PC-3 (cell line): ENCODE measurements around the gene TUBG2. TPM values are rescaled to one million over a fixed set of nuclear protein-coding genes. Genes with fewer than 3 reads are reported as not detected.
"Not testable (repeated sequence)": the region's sequence is repeated elsewhere in the genome, so short reads cannot be mapped to it uniquely, and the experiment has no call there.

Source experiments
- ATAC-seq: fragments of 200-7000 bp; cut with Tn5 transposase; 2 replicates; pipeline ENCODE4 v1.9.1; 2020; ENCODE audit warnings: mild to moderate bottlenecking, moderate library complexity
- Bru-seq: library from RNA; stranded (reverse); fragments of 400-500 nt; gene quantifications from one replicate; lab custom pipeline; 2021; lab: Mats Ljungman, UMichigan
- BruChase-seq, 2 experiments: library from RNA; stranded (reverse); fragments of 400-500 nt; gene quantifications; one replicate each; lab custom pipeline; 2021; lab: Mats Ljungman, UMichigan
- BruUV-seq: library from RNA; stranded (reverse); fragments of 400-500 nt; replicated peaks from 2 replicates; lab custom pipeline; 2021; lab: Mats Ljungman, UMichigan
- CTCF ChIA-PET: fragments of 300-600 bp; sonication (Branson Sonifier 250); formaldehyde crosslinking; loops from one replicate; lab custom pipeline; 2022; ENCODE audit warnings: antibody characterized with exemption; lab: Charles Lee
- POLR2A ChIA-PET: fragments of 300-600 bp; sonication (Branson Sonifier 250); formaldehyde crosslinking; loops from one replicate; lab custom pipeline; 2022; ENCODE audit warnings: antibody characterized with exemption; ENCODE audit not compliant: unreplicated experiment; lab: Charles Lee
- DNase-seq: peaks from one replicate; pipeline ENCODE4 v3.0.0-alpha.2; 2015
- H2AFZ ChIP-seq: fragments of 300-600 bp; sonication (generic); 2 replicates; pipeline ENCODE4 v1.6.0; 2016; ENCODE audit warnings: antibody characterized with exemption, low read length
- H3F3A ChIP-seq: fragments of 300-600 bp; sonication (generic); one replicate; pipeline ENCODE4 v1.6.0; 2017; ENCODE audit warnings: antibody characterized with exemption, low read length, control low read depth, mild to moderate bottlenecking; ENCODE audit not compliant: unreplicated experiment
- H3K27ac ChIP-seq: fragments of 300-600 bp; sonication (generic); 2 replicates; pipeline ENCODE4 v1.5.1; 2016; ENCODE audit warnings: mild to moderate bottlenecking, low read length
- H3K27me3 ChIP-seq: fragments of 300-600 bp; sonication (generic); 2 replicates; pipeline ENCODE4 v1.6.1; 2016; ENCODE audit warnings: low read length, mixed read lengths
- H3K36me3 ChIP-seq: fragments of 300-600 bp; sonication (generic); 2 replicates; pipeline ENCODE4 v1.6.1; 2016; ENCODE audit warnings: low read depth, mixed run types, low read length, mixed read lengths
- H3K4me1 ChIP-seq: fragments of 300-600 bp; sonication (generic); 2 replicates; pipeline ENCODE4 v1.5.1; 2016; ENCODE audit warnings: low read length; ENCODE audit not compliant: insufficient read depth
- H3K4me2 ChIP-seq: fragments of 300-600 bp; sonication (generic); 2 replicates; pipeline ENCODE4 v1.6.0; 2016; ENCODE audit warnings: low read length
- H3K4me3 ChIP-seq: fragments of 300-600 bp; sonication (generic); 2 replicates; pipeline ENCODE4 v1.5.1; 2016; ENCODE audit warnings: mild to moderate bottlenecking, low read length, mixed read lengths
- H3K79me2 ChIP-seq: fragments of 300-600 bp; sonication (generic); 2 replicates; pipeline ENCODE4 v1.6.1; 2017; ENCODE audit warnings: low read length, mixed read lengths
- H3K9ac ChIP-seq: fragments of 300-600 bp; sonication (generic); 2 replicates; pipeline ENCODE4 v1.6.0; 2016; ENCODE audit warnings: mild to moderate bottlenecking, low read length
- H3K9me2 ChIP-seq: fragments of 300-600 bp; sonication (generic); replicated peaks from 2 replicates; pipeline ENCODE4 v1.6.1; 2016; ENCODE audit warnings: mixed run types, low read length, mixed read lengths
- H3K9me3 ChIP-seq: fragments of 300-600 bp; sonication (generic); 2 replicates; pipeline ENCODE4 v1.6.1; 2016; ENCODE audit warnings: low read length, mixed read lengths
- H4K20me1 ChIP-seq: fragments of 300-600 bp; sonication (generic); 2 replicates; pipeline ENCODE4 v1.6.1; 2016; ENCODE audit warnings: low read length, mixed read lengths
- CTCF ChIP-seq: fragments of 300-600 bp; sonication (generic); conservative IDR thresholded peaks from 2 replicates; pipeline ENCODE4 v1.5.1; 2017; ENCODE audit warnings: antibody characterized with exemption, low read depth, mild to moderate bottlenecking, low read length
- EZH2 ChIP-seq: fragments of 300-600 bp; sonication (generic); IDR thresholded peaks from one replicate; pipeline ENCODE4 v1.6.1; 2017; ENCODE audit warnings: antibody characterized with exemption, mild to moderate bottlenecking, low read length; ENCODE audit not compliant: unreplicated experiment
- EZH2phosphoT487 ChIP-seq: fragments of 300-600 bp; sonication (generic); IDR thresholded peaks from 2 replicates; pipeline ENCODE4 v1.6.1; 2018; ENCODE audit warnings: mild to moderate bottlenecking, antibody characterized with exemption, low read length, borderline replicate concordance
- intact Hi-C: fragments of 100-400 bp; cut with micrococcal nuclease; formaldehyde crosslinking; loops from 2 replicates; pipeline ENCODE4 v1.9.0; 2023
- long read RNA-seq: library from polyadenylated mRNA; unstranded; transcript quantifications from one replicate; pipeline ENCODE4 v2.0.0, GENCODE V29; 2021; ENCODE audit not compliant: unreplicated experiment
- total RNA-seq: library from RNA; depleted of rRNA; stranded (reverse); fragments of >200 nt; gene quantifications from 2 replicates; pipeline ENCODE4 v1.2.3, GENCODE V29; 2014; rRNA removed

The TUBG2 gene
- total RNA-seq = 6.0 and 7.1 TPM in 2 replicates
- percentile 70 among the genes with signal in this experiment for Bru-seq, nascent RNA
- percentile 77 among the genes with signal in this experiment for BruChase-seq, experiment 1, labeled RNA remaining after a 6-hour chase
- BruChase-seq, experiment 2, labeled RNA remaining after a 2-hour chase = percentile 75 among the genes with signal in this experiment
- long read RNA-seq, transcript TUBG2-201 (11 exons, 1,761 nt) = major isoform, 7 of 39 reads
- long read RNA-seq, partial matches to known transcripts = 22 of 39 reads
- long read RNA-seq, other reads (novel, unspliced or antisense) = 10 of 39 reads

- peak within 1 kb of the TSS; percentile 88 for H2AFZ ChIP-seq
- TF ChIP-seq EZH2phosphoT487 (no peak), CTCF (no peak), EZH2 (no peak)
- peaks cover 21% of the 10 kb centered on the region for H3K4me1 ChIP-seq
- intact Hi-C loops = no loop called here
- peak within 1 kb of the TSS; percentile 84 for H3K4me3 ChIP-seq
- H3K9me3 ChIP-seq = no peaks in the 10 kb centered on the region
- no peaks in the 10 kb centered on the region for H4K20me1 ChIP-seq
- POLR2A ChIA-PET = no interaction called here
- no peaks in the 10 kb centered on the region for H3K36me3 ChIP-seq
- peak; percentile 88 for ATAC-seq
- H3K4me2 ChIP-seq = peak within 1 kb of the TSS; percentile 96
- H3F3A ChIP-seq = no peaks in the 10 kb centered on the region
- no TSS peak for BruUV-seq
- no peaks in the 10 kb centered on the region; the same call in 1 of the 2 replicates for H3K79me2 ChIP-seq
- peak within 1 kb of the TSS; percentile 80 for H3K9ac ChIP-seq
- H3K27me3 ChIP-seq = no peaks in the 10 kb centered on the region
- H3K27ac ChIP-seq = peak within 1 kb of the TSS; percentile 59
- CTCF ChIA-PET = interaction anchor here (0.6 kb wide), 1 partner anchor 22 kb away, joined by 3 read pairs; no protein-coding TSS in a partner anchor
- peak; percentile 86 for DNase-seq
- no peaks in the 10 kb centered on the region for H3K9me2 ChIP-seq
Observed at GRCh38 chr17:42659079-42659931, at the start of gene TUBG2. Gene TUBG2 (plus strand): TSS chr17:42659284. CDS start chr17:42659504, 220 bp downstream.

DNA sequence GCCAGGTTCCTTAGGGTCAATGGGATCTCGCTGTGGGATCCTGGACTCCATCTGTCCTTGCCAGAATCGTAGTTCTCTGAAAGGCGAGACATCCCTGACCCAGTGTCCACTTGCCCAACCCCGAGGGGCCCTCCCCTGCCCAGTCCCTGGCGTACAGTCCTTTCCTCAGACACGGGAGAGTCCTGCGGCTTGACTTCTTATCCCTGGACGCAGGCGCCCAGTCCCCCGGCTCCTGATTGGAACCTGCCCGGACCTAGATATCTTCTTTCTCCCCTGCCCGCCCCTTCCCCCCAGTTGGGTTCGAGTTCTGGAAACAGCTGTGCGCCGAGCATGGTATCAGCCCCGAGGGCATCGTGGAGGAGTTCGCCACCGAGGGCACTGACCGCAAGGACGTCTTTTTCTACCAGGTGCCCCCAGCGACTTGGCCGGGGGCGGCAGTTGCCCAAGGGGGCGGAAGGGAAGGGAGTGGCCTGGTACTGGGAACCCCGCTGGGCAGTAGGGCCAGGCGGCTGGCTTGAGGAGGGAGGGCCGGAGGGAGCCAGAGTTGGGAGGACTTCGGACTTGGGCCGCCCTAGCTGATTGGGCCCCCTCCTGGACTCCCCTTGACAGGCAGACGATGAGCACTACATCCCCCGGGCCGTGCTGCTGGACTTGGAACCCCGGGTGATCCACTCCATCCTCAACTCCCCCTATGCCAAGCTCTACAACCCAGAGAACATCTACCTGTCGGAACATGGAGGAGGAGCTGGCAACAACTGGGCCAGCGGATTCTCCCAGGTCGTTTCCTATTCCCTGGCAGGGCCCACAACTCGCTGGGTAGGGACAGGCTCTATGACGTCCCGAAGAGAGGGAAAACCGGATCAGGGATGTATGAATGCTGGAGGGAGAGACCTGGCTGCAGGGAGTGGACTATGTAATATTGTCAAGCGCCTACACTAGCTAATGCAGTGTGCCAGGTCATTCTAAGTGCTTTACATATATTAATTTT lies 49.0 kb upstream of the TUBG2 start:
- CTCF ChIA-PET = interaction anchor here (0.6 to 1.7 kb wide), 8 partner anchors 8 to 71 kb away, joined by 3 to 15 read pairs (median 4); partner anchors contain the start of genes PLEKHH3 and PSMC3IP
- H3K36me3 ChIP-seq, H3K9me2 ChIP-seq, DNase-seq, H3K4me1 ChIP-seq, H3K27me3 ChIP-seq, H3F3A ChIP-seq, H4K20me1 ChIP-seq, POLR2A ChIA-PET, H3K9me3 ChIP-seq: not testable (repeated sequence)
- H3K79me2 ChIP-seq = peaks cover 49% of the 10 kb centered on the region
- H3K4me3 ChIP-seq = peak overlapping the region; percentile 98
- BruUV-seq = TSS peak; percentile 76
- H2AFZ ChIP-seq = peak overlapping the region; percentile 93
- ATAC-seq = peak; percentile 30
- peak overlapping the region; percentile 97 for H3K4me2 ChIP-seq
- peak overlapping the region; percentile 91 for H3K9ac ChIP-seq
- intact Hi-C loops = loop anchor here (5.0 kb wide), 1 partner anchor 67 kb away; the partner anchor contains the start of gene PLEKHH3
- peak overlapping the region; percentile 50 for H3K27ac ChIP-seq
